CD4-positive, alpha-beta T cell (primary cell): Measurements from ENCODE around the gene NLGN1. TPM values are rescaled to one million over a fixed set of nuclear protein-coding genes. Genes with fewer than 3 reads are reported as not detected.

ENCODE experiments used
- ATAC-seq: fragments of 200-7000 bp; cut with Tn5 transposase; one replicate; pipeline ENCODE4 v1.10.0; 2022; ENCODE audit warnings: mild to moderate bottlenecking; ENCODE audit not compliant: poor library complexity
- CTCF ChIA-PET: fragments of 350-600 bp; sonication (Branson Sonifier 250); formaldehyde crosslinking; loops from one replicate; lab custom pipeline; 2021; ENCODE audit warnings: antibody characterized with exemption, inconsistent platforms; lab: Charles Lee
- POLR2A ChIA-PET: fragments of 350-600 bp; sonication (Branson Sonifier 250); formaldehyde crosslinking; loops from one replicate; lab custom pipeline; 2021; ENCODE audit warnings: antibody characterized with exemption, inconsistent platforms; lab: Charles Lee
- DNase-seq, 14 experiments: peaks; one replicate each; pipeline ENCODE4 v3.0.0-alpha.2; 2013 to 2020; ENCODE audit warnings: mixed read lengths in 2 of 14
- H3K27ac ChIP-seq, 2 donors: one replicate each; pipeline versions ENCODE4 v1.5.1 to v1.7.0; 2013; ENCODE audit warnings: low read length in 2 of 2, low read depth in 1 of 2, mild to moderate bottlenecking in 1 of 2
- H3K27me3 ChIP-seq, 2 experiments: 1 replicate in 1 of 2; 2 replicates in 1 of 2; pipeline versions ENCODE4 v1.6.1 to v1.7.0; 2013; ENCODE audit warnings: low read length in 2 of 2, control low read depth in 1 of 2, mild to moderate bottlenecking in 1 of 2, moderate library complexity in 1 of 2; ENCODE audit not compliant: insufficient read depth in 2 of 2, control insufficient read depth in 1 of 2
- H3K36me3 ChIP-seq: one replicate; pipeline ENCODE4 v1.6.1; 2013; ENCODE audit warnings: low read length, control low read depth; ENCODE audit not compliant: insufficient read depth
- H3K4me1 ChIP-seq: one replicate; pipeline ENCODE4 v1.6.1; 2013; ENCODE audit warnings: low read length, control low read depth; ENCODE audit not compliant: insufficient read depth
- H3K4me3 ChIP-seq: one replicate; pipeline ENCODE4 v1.5.1; 2013; ENCODE audit warnings: mild to moderate bottlenecking, low read length, moderate library complexity
- H3K9me3 ChIP-seq, 2 experiments: 1 replicate in 1 of 2; 2 replicates in 1 of 2; pipeline versions ENCODE4 v1.6.1 to v1.7.0; 2013; ENCODE audit warnings: low read length in 2 of 2, mild to moderate bottlenecking in 2 of 2, control low read depth in 1 of 2, moderate library complexity in 1 of 2; ENCODE audit not compliant: control insufficient read depth in 1 of 2, insufficient read depth in 1 of 2
- H3K27ac Mint-ChIP-seq: one replicate; pipeline ENCODE4 v1.8.0; 2020; ENCODE audit warnings: mixed read lengths
- H3K27me3 Mint-ChIP-seq: one replicate; pipeline ENCODE4 v1.8.0; 2021; ENCODE audit warnings: mixed read lengths
- H3K36me3 Mint-ChIP-seq: one replicate; pipeline ENCODE4 v1.8.0; 2021; ENCODE audit warnings: low read depth, mixed read lengths
- H3K4me1 Mint-ChIP-seq: one replicate; pipeline ENCODE4 v1.8.0; 2021; ENCODE audit warnings: low read depth, mixed read lengths
- H3K4me3 Mint-ChIP-seq: one replicate; pipeline ENCODE4 v1.8.0; 2020; ENCODE audit warnings: mild to moderate bottlenecking, mixed read lengths
- H3K9me3 Mint-ChIP-seq: one replicate; pipeline ENCODE4 v1.8.0; 2020; ENCODE audit warnings: mixed read lengths
- CTCF ChIP-seq: fragments of 200-600 bp; IDR thresholded peaks from one replicate; pipeline ENCODE4 v1.8.0; 2022; ENCODE audit warnings: antibody characterized with exemption, mild to moderate bottlenecking
- intact Hi-C, 2 experiments: fragments of 100-400 bp; cut with DNase I in 1 of 2; cut with micrococcal nuclease in 1 of 2; formaldehyde crosslinking; loops; one replicate each; pipeline versions ENCODE4 v1.15.1 to v1.9.0; 2023 to 2025; cut with DNase I, micrococcal nuclease
- total RNA-seq, 174 experiments: library from RNA in 2 of 174; stranded (reverse) in 2 of 174; gene quantifications; one replicate each; pipeline ENCODE4 v1.2.3 and lab custom pipeline; 2021 to 2026

The NLGN1 gene
- total RNA-seq, 2 experiments from 2014 or later, result not detected

DNA sequence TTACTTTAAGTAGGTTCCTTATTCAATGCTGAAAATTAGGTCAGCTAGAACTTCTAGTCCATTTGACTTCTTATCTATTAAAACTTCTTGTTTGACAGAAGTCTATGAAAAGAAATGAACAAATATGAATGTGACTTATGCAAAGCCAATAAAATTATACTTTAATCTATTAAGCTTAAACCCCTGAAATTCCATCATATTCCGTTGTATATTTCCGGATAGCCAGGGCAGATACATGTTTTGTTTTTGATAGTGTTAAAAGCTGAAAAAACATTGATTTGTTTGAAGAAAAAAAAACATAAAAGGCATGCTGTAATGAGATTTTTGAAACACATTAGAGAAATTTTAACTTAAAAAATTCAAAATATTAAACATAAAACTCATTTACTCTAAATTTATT lies 794.4 kb downstream of the NLGN1 start:
- H3K36me3 ChIP-seq, result no peaks in the 10 kb centered on the region
- ChIA-PET POLR2A (no interaction called here), CTCF (no interaction called here)
- H3K4me3 ChIP-seq, result no peak overlapping the region
- Mint-ChIP-seq H3K27me3 (no peaks in the 10 kb centered on the region), H3K4me3 (no peak overlapping the region), H3K27ac (no peak overlapping the region), H3K36me3 (no peaks in the 10 kb centered on the region), H3K4me1 (peaks cover 10% of the 10 kb centered on the region), H3K9me3 (peaks cover 2% of the 10 kb centered on the region)
- TF ChIP-seq CTCF, result no peak
- DNase-seq, result no peak
- intact Hi-C loops, result no loop called here
- no peaks in the 10 kb centered on the region for H3K9me3 ChIP-seq
- no peaks in the 10 kb centered on the region for H3K4me1 ChIP-seq
- no peak overlapping the region for H3K27ac ChIP-seq
- no peak for ATAC-seq
- no peaks in the 10 kb centered on the region for H3K27me3 ChIP-seq

GRCh38 chr3:174192471-174192870 lies 794.9 kb downstream of the NLGN1 start:
- H3K9me3 Mint-ChIP-seq, result peaks cover under 1% of the 10 kb centered on the region
- Histone ChIP-seq H3K27ac (no peak overlapping the region), H3K4me1 (no peaks in the 10 kb centered on the region), H3K27me3 (no peaks in the 10 kb centered on the region), H3K9me3 (no peaks in the 10 kb centered on the region), H3K36me3 (no peaks in the 10 kb centered on the region), H3K4me3 (no peak overlapping the region)
- no peak overlapping the region for H3K27ac Mint-ChIP-seq
- no peak for DNase-seq
- H3K27me3 Mint-ChIP-seq, result no peaks in the 10 kb centered on the region
- intact Hi-C loops, result no loop called here
- ChIA-PET POLR2A (no interaction called here), CTCF (no interaction called here)
- no peaks in the 10 kb centered on the region for H3K36me3 Mint-ChIP-seq
- TF ChIP-seq CTCF, result no peak
- ATAC-seq, result no peak
- H3K4me3 Mint-ChIP-seq, result no peak overlapping the region
- H3K4me1 Mint-ChIP-seq, result peaks cover 10% of the 10 kb centered on the region

- H3K9me3 Mint-ChIP-seq, result no peaks in the 10 kb centered on the region
- intact Hi-C loops, result no loop called here
- Histone ChIP-seq H3K9me3 (no peaks in the 10 kb centered on the region), H3K36me3 (no peaks in the 10 kb centered on the region), H3K4me3 (no peak overlapping the region), H3K4me1 (no peaks in the 10 kb centered on the region), H3K27ac (no peak overlapping the region), H3K27me3 (no peaks in the 10 kb centered on the region)
- DNase-seq (no peak), ATAC-seq (no peak)
- no peak for TF ChIP-seq CTCF
- no peak overlapping the region for H3K4me3 Mint-ChIP-seq
- ChIA-PET CTCF (no interaction called here), POLR2A (no interaction called here)
- no peaks in the 10 kb centered on the region for H3K27me3 Mint-ChIP-seq
- no peaks in the 10 kb centered on the region for H3K36me3 Mint-ChIP-seq
- H3K27ac Mint-ChIP-seq, result no peak overlapping the region
- H3K4me1 Mint-ChIP-seq, result peaks cover 10% of the 10 kb centered on the region
These were observed 796.1 kb downstream of the NLGN1 start for GRCh38 chr3:174193604-174194003.
